Neutrophil (primary cell): ENCODE results near the gene ZBED3.

Experiments
- H3K27ac ChIP-seq: fragments of 200-600 bp; sonication (generic); 2 replicates; pipeline ENCODE4 v1.5.1; 2016; ENCODE audit warnings: mild to moderate bottlenecking, moderate library complexity
- H3K27me3 ChIP-seq: fragments of 200-600 bp; sonication (generic); 2 replicates; pipeline ENCODE4 v1.6.0; 2016; ENCODE audit warnings: mild to moderate bottlenecking
- H3K36me3 ChIP-seq: fragments of 200-600 bp; sonication (generic); 2 replicates; pipeline ENCODE4 v1.5.1; 2017
- H3K4me1 ChIP-seq, 2 experiments: fragments of 200-600 bp in 1 of 2; sonication (generic) in 1 of 2; 1 replicate in 1 of 2; 2 replicates in 1 of 2; pipeline versions ENCODE4 v1.5.1 to v1.6.1; 2013 to 2016; ENCODE audit warnings: low read depth in 1 of 2, low read length in 1 of 2, mild to moderate bottlenecking in 1 of 2, moderate library complexity in 1 of 2; ENCODE audit not compliant: control insufficient read depth in 1 of 2, insufficient read depth in 1 of 2
- H3K4me3 ChIP-seq, 2 experiments: fragments of 200-600 bp in 1 of 2; sonication (generic) in 1 of 2; 1 replicate in 1 of 2; 2 replicates in 1 of 2; pipeline ENCODE4 v1.5.1; 2013 to 2016; ENCODE audit warnings: low read depth in 1 of 2, low read length in 1 of 2, mild to moderate bottlenecking in 1 of 2, moderate library complexity in 1 of 2
- H3K9me3 ChIP-seq: fragments of 200-600 bp; sonication (generic); 2 replicates; pipeline ENCODE4 v1.5.1; 2016
- CTCF ChIP-seq: fragments of 200-600 bp; sonication (generic); IDR thresholded peaks from 2 replicates; pipeline ENCODE4 v1.5.1; 2016; ENCODE audit warnings: antibody characterized with exemption

The ZBED3 gene

GRCh38 chr5:77024490-77024889, 62.6 kb downstream of the ZBED3 start:
- no peak for TF ChIP-seq CTCF
- H3K27me3 ChIP-seq, result no peaks in the 10 kb centered on the region
- H3K4me3 ChIP-seq, result no peak overlapping the region

GRCh38 chr5:77022511-77023417, 64.3 kb downstream of the ZBED3 start:
- Histone ChIP-seq H3K4me1 (no peaks in the 10 kb centered on the region), H3K9me3 (no peaks in the 10 kb centered on the region), H3K36me3 (no peaks in the 10 kb centered on the region), H3K27ac (no peak overlapping the region), H3K27me3 (no peaks in the 10 kb centered on the region), H3K4me3 (no peak overlapping the region)
- TF ChIP-seq CTCF, result no peak

More at GRCh38 chr5:77024490-77024889, 62.6 kb downstream of the ZBED3 start:
- Histone ChIP-seq H3K4me1 (peaks cover 0 to under 1% of the 10 kb centered on the region in 2 experiments), H3K27ac (no peak overlapping the region), H3K9me3 (peaks cover 2% of the 10 kb centered on the region), H3K36me3 (no peaks in the 10 kb centered on the region)
